ENCODE data around the gene STOML1.

- TF ChIP-seq CTCF (IDR thresholded peaks at IDR 0.05) (no peak; the same call in none of the 2 replicates), SIN3A (IDR thresholded peaks at IDR 0.05; ENCODE audit: borderline replicate concordance, insufficient read depth, low read depth, low read length) (no peak)
Measured at GRCh38 chr15:73992594-73992898, 451 bp upstream of the STOML1 start.

Data from Panc1 (cell line).